Thyroid gland (tissue), 4 donors: ENCODE results near the gene HLCS.

Experiments
- POLR2A ChIP-seq, 2 donors: fragments of 450-650 bp; IDR thresholded peaks; one replicate each; pipeline ENCODE4 v1.6.1; 2017; ENCODE audit warnings: antibody characterized with exemption in 2 of 2, mild to moderate bottlenecking in 2 of 2, moderate library complexity in 1 of 2
- TF ChIP-seq, protein P1 (sequence below), 6 experiments: fragments of 200-600 bp in 3 of 6; fragments of 450-650 bp in 3 of 6; sonication (generic) in 3 of 6; IDR thresholded peaks; one replicate each; pipeline ENCODE4 v1.5.1; 2016 to 2019; ENCODE audit warnings: antibody characterized with exemption in 6 of 6, mild to moderate bottlenecking in 2 of 6, inconsistent platforms in 1 of 6, moderate library complexity in 1 of 6

DNA sequence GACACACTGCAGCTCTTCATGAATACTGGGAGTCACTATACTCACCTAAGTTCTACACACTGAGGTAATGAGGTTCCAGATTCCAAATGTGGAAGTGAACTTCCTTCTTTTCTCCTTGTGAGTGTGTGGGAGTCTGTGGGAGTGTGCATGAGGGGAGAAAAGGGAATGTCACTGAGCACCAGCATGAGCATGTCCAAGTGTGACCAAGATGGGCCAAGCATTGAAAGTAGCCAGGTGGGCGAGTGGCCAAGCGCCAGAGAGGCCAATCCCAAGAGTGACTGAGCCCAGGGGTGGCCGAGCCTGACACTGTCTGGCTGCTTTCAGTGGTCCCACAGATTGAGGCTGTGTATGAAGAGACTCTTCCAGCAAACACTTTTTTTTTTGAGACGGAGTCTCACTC, 132.3 kb downstream of the HLCS start:
- TF ChIP-seq, protein P1, sequence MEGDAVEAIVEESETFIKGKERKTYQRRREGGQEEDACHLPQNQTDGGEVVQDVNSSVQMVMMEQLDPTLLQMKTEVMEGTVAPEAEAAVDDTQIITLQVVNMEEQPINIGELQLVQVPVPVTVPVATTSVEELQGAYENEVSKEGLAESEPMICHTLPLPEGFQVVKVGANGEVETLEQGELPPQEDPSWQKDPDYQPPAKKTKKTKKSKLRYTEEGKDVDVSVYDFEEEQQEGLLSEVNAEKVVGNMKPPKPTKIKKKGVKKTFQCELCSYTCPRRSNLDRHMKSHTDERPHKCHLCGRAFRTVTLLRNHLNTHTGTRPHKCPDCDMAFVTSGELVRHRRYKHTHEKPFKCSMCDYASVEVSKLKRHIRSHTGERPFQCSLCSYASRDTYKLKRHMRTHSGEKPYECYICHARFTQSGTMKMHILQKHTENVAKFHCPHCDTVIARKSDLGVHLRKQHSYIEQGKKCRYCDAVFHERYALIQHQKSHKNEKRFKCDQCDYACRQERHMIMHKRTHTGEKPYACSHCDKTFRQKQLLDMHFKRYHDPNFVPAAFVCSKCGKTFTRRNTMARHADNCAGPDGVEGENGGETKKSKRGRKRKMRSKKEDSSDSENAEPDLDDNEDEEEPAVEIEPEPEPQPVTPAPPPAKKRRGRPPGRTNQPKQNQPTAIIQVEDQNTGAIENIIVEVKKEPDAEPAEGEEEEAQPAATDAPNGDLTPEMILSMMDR (IDR thresholded peaks at IDR 0.05): no peak
- no peak for TF ChIP-seq POLR2A (IDR thresholded peaks at IDR 0.05)
